ENCODE data around the gene NIN.
"Not testable (repeated sequence)": the region's sequence is repeated elsewhere in the genome, so short reads cannot be mapped to it uniquely, and the experiment has no call there.

The NIN gene

DNA sequence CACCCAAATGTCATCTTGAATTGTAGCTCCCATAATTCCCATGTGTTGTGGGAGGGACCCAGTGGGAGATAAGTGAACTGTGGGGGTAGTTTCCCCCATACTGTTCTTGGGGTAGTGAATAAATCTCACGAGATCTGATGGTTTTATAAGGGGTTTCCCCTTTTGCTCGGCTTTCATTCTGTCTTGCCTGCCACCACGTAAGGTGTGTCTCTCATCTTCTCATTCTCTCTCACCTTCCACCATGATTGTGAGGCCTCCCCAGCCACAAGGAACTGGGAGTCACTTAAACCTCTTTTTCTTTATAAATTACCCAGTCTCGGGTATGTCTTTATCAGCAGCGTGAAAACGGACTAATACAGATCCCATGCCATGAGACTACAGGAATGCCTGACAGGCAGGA lies 11.7 kb downstream of the NIN start:
- not testable (repeated sequence) for DNase-seq (ENCODE audit: low read depth in 2 of 3, low spot score in 2 of 3)

GRCh38 chr14:50816395-50817047 lies 14.4 kb downstream of the NIN start:
- DNase-seq (ENCODE audit: low read depth in 2 of 3, low spot score in 2 of 3), result no peak

DNA sequence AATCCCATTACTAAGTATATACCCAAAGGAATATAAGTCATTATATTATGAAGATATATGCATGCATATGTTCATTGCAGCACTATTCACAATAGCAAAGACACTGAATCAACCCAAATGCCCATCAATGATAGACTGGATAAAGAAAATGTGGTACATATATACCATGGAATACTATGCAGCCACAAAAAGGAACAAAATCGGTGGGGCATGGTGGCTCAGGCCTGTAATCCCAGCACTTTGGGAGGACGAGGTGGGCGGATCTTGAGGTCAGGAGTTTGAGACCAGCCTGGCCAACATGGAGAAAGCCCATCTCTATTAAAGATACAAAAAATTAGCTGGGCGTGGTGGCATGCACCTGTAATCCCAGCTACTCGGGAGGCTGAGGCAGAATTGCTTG lies 15.4 kb downstream of the NIN start:
- DNase-seq (ENCODE audit: low read depth in 2 of 3, low spot score in 2 of 3), result not testable (repeated sequence)

DNA sequence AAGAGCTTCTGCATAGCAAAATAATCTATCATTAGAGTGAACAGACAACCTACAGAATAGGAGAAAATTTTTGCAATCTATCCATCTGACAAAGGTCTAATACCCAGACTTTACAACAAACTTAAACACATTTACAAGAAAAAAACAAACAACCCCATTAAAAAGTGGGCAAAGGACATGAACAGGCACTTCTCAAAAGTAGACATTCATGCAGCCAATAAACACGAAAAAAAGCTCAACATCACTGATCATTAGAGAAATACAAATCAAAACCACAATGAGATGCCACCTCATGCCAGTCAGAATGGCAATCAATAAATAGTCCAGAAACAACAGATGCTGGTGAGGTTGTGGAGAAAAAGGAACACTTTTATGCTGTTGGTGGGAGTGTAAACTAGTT lies 15.9 kb downstream of the NIN start:
- DNase-seq (ENCODE audit: low read depth in 2 of 3, low spot score in 2 of 3), result not testable (repeated sequence)

- no peak for DNase-seq (ENCODE audit: low read depth in 2 of 3, low spot score in 2 of 3)
These were observed 16.8 kb downstream of the NIN start for GRCh38 chr14:50814161-50814560.

DNA sequence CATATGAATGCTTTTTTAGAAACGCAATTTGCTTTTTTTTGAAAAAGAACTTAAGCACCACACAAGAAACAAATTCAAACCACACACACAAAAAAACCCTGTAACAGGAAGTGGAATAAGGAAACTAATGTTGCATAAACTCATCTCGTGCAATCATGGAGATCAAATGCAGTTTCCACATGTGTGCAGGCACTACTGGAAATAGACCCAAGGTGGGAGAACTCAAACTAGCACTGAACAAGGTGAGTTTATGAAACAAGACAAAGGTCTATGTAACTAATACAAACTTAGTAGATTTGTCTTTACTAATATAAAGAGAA lies 17.5 kb downstream of the NIN start:
- DNase-seq (ENCODE audit: low read depth in 2 of 3, low spot score in 2 of 3), result no peak

- DNase-seq (ENCODE audit: low read depth in 2 of 3, low spot score in 2 of 3), result no peak
These were observed 18.0 kb downstream of the NIN start for GRCh38 chr14:50812856-50813543.

- no peak for DNase-seq (ENCODE audit: low read depth in 2 of 3, low spot score in 2 of 3)
These were observed 18.8 kb downstream of the NIN start for GRCh38 chr14:50812180-50812579.

DNA sequence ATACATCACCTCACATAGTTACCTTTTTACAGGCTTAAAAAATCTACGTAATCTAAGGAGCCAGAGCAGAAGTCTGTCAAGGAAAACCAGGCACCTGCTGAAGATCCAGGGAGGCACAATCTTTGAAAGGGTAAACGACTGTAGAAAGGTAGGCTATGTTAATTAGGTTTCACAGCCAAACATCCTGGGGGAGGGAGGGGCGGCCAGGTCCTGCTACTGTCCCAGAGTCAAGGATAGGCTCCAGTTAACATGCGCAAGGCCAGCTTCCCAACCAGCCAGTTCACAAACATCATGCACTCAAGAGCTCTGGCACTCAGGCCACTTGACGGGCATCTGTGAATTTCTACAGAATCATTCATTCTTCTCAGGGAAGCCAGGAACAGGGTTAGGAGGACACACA lies 22.9 kb downstream of the NIN start:
- DNase-seq (ENCODE audit: low read depth in 2 of 3, low spot score in 2 of 3), result no peak

DNA sequence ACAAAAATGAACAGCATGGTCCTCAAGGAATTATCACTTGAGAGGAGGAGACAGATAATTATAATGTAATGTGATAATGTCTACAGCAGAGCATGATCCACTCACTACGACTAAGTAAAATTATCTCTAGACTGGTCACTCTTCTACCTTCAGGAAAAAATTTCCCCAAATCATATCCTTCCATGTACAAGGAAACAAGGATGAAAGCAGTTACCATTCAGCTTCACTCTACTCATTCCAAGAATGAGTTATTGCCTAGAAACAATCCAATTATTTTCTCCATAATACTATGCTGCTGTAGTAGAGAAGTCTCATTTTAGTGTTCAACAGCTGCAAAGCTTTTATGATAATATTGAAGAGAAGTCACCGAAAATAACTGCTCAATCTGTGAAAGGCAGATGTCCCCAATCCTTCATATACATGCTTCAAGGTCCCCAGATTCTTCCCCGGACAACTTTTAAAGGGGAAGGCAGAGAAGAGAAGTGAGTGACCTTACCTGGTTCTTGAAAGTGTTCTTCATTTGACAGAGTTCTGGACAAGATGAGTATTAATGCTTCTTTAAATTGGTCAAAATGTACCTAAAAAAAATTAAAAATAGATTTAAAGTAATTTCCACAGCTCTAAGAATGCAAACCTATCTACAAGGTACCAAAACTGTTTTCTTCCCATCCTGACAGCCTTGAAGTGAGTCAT lies 24.6 kb downstream of the NIN start:
- DNase-seq (ENCODE audit: low read depth in 2 of 3, low spot score in 2 of 3), result no peak

GRCh38 chr14:50805396-50805795 lies 25.6 kb downstream of the NIN start:
- DNase-seq (ENCODE audit: low read depth in 2 of 3, low spot score in 2 of 3), result no peak

- no peak for DNase-seq (ENCODE audit: low read depth in 2 of 3, low spot score in 2 of 3)
These were observed 26.7 kb downstream of the NIN start for GRCh38 chr14:50804181-50804721.

DNA sequence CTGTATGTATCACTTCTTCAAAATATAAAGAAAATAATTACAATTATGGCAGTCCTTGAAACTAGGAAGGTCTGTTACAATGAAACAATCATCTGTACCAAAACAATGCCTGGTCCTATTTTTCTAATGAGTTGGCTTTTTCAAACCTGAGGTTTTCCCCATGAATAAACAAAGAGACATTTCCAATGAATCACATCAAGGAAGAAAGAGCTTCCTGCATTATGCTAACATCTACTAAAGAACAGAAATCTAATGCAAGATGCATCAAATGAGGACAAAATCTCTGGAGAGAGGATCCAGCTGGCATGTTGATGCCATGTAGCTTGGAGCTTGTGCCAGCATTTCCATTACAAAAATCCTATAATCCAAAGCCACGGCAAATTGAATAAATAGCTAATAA lies 29.3 kb downstream of the NIN start:
- no peak for DNase-seq (ENCODE audit: low read depth in 2 of 3, low spot score in 2 of 3)

GRCh38 chr14:50800032-50800431 lies 30.9 kb downstream of the NIN start:
- no peak for DNase-seq (ENCODE audit: low read depth in 2 of 3, low spot score in 2 of 3)

- DNase-seq (ENCODE audit: low read depth in 2 of 3, low spot score in 2 of 3), result no peak
These were observed 32.9 kb downstream of the NIN start for GRCh38 chr14:50798048-50798421.

DNA sequence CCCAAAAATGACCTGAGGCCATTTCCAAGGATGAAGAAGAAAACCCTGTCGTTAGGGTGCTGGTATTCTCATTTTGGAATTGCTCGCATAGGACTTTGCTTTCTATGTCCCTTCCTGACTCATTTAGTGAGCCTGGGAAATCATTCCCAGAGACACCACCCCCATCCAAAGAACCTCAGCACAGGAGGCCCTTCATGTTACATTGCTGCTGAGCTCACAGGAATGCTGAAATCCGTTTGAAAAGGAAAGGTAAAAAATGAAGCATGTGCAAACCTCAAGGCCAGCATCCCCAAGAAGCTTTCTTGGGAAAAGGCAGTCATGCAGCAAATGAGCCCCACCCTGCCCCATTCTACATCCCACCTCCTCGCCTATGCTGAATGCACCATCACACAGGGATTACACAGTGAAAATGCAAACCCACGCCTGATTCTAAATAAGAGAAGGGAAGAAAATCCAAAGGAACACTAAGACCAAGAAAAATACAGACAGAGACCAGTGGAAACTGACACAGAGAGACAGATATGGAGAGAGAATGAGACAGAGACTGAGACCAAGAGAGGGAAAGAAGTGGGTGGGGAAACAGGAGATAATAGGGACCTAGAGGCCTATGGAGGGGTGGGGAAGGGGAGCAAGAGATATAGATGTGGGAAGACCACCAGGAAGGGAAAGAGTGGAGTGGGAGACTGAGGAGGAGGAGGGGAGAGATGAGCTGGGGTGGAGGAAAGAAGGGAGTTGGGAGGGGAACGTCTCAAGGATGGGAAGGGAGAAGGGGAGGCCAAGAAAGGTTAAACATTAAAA lies 33.5 kb downstream of the NIN start:
- DNase-seq (ENCODE audit: low read depth in 2 of 3, low spot score in 2 of 3), result no peak

DNA sequence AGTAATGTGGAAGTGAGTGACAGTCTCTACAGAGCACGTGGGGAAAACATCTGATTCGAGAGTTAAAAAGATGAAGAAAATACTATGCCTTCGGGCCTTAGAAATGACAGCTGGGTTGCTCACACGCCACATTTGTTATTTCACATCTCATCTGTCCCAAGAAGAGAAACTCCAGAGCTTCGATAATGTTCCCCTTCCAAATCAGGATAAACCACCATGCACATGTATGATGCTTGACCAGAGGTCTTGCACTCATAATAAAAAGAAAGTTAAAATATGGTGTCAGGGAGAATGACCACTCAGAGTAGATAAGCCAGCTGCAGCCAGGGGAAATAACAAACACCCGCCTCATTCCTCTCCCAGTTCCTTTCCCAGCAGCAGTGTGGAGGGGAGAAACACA lies 34.6 kb downstream of the NIN start:
- no peak for DNase-seq (ENCODE audit: low read depth in 2 of 3, low spot score in 2 of 3)

DNA sequence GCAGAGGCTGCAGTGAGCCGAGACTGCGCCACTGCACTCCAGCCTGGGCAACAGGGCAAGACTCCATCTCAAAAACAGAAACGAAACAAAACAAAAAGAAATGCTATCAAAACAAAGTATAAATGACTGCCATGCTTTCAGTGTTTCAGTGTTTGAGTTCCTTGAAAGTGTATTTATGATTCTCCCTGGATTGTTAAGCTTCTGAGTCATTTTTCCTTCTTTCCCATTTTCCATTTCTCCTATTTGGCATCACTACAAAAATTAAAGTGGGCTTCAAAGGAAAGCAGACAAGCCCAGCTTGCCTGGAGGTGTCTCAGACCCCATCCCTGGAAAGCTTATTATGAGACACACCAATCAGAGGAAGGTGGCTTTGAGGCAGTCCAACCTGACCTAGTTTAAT lies 35.1 kb downstream of the NIN start:
- no peak for DNase-seq (ENCODE audit: low read depth in 2 of 3, low spot score in 2 of 3)

GRCh38 chr14:50795142-50795541 lies 35.8 kb downstream of the NIN start:
- DNase-seq (ENCODE audit: low read depth in 2 of 3, low spot score in 2 of 3), result no peak

- DNase-seq (ENCODE audit: low read depth in 2 of 3, low spot score in 2 of 3), result no peak
These were observed 36.8 kb downstream of the NIN start for GRCh38 chr14:50794068-50794645.

DNA sequence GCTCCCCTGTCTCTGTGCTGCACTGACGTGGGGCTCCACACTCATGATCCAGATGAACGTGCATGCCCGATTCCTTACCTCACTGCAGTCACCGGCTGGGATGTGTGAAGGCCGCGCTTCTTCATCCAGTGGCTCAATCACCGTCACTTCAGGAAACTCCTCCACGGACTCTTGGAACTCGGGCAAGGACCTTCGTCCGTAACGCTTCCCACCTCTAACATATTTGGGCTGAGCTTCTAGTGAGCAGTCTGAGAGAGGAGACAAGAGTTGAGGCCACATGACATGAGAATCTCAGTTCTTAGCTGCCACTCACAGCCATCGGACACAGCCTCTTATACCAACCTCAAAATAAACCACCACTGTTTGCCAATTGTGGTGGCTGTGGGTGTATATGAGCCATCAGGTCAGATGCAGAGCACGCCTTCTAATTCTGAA lies 38.3 kb downstream of the NIN start:
- no peak for DNase-seq (ENCODE audit: low read depth in 2 of 3, low spot score in 2 of 3)
